Panc1 (cell line): ENCODE data around the gene NCAPD3. TPM values are rescaled to one million over a fixed set of nuclear protein-coding genes. Genes with fewer than 3 reads are reported as not detected.

Source experiments
- ATAC-seq: fragments of 200-7000 bp; cut with Tn5 transposase; 2 replicates; pipeline ENCODE4 v1.9.1; 2020; ENCODE audit warnings: mild to moderate bottlenecking, moderate library complexity
- BruUV-seq: library from RNA; stranded (reverse); fragments of 400-500 nt; replicated peaks from 2 replicates; lab custom pipeline; 2021; lab: Mats Ljungman, UMichigan
- CTCF ChIA-PET: fragments of 300-600 bp; sonication (Branson Sonifier 250); formaldehyde crosslinking; loops from one replicate; lab custom pipeline; 2022; ENCODE audit warnings: antibody characterized with exemption; lab: Charles Lee
- POLR2A ChIA-PET: fragments of 300-600 bp; sonication (Branson Sonifier 250); formaldehyde crosslinking; loops from one replicate; lab custom pipeline; 2022; ENCODE audit warnings: antibody characterized with exemption; lab: Charles Lee
- DNase-seq: peaks from one replicate; pipeline ENCODE4 v3.0.0-alpha.2; 2010; ENCODE audit warnings: low read depth, low spot score
- H3K27ac ChIP-seq: 2 replicates; pipeline ENCODE4 v1.5.1; 2011; ENCODE audit warnings: mild to moderate bottlenecking, low read length, inconsistent platforms
- H3K27me3 ChIP-seq: fragments of 200-500 bp; sonication (Bioruptor generic); 2 replicates; pipeline ENCODE4 v1.6.0; 2014; ENCODE audit warnings: low read length, inconsistent platforms; ENCODE audit not compliant: control insufficient read depth, insufficient read depth
- H3K36me3 ChIP-seq: fragments of 200-500 bp; sonication (Bioruptor generic); 2 replicates; pipeline ENCODE4 v1.5.1; 2014; ENCODE audit warnings: inconsistent platforms, mild to moderate bottlenecking, low read length, moderate library complexity; ENCODE audit not compliant: control insufficient read depth, insufficient read depth
- H3K4me1 ChIP-seq: 2 replicates; pipeline ENCODE4 v1.5.1; 2011; ENCODE audit warnings: inconsistent platforms, mild to moderate bottlenecking, low read length, moderate library complexity; ENCODE audit not compliant: control insufficient read depth, insufficient read depth
- H3K4me3 ChIP-seq, 2 experiments: 2 replicates each; pipeline ENCODE4 v1.5.1; 2011 to 2012; ENCODE audit warnings: low read depth in 2 of 2, low read length in 2 of 2, mild to moderate bottlenecking in 2 of 2, inconsistent platforms in 1 of 2, moderate library complexity in 1 of 2
- H3K9me3 ChIP-seq: fragments of 200-500 bp; sonication (Bioruptor generic); 2 replicates; pipeline ENCODE4 v1.5.1; 2014; ENCODE audit warnings: low read depth, mild to moderate bottlenecking, inconsistent platforms, low read length, moderate library complexity; ENCODE audit not compliant: control insufficient read depth, insufficient read depth
- POLR2AphosphoS5 ChIP-seq: IDR thresholded peaks from 2 replicates; pipeline ENCODE4 v1.6.1; 2012; ENCODE audit warnings: mild to moderate bottlenecking, low read depth, low read length, moderate library complexity
- SIN3A ChIP-seq: IDR thresholded peaks from 2 replicates; pipeline ENCODE4 v1.6.1; 2012; ENCODE audit warnings: low read depth, mild to moderate bottlenecking, low read length, moderate library complexity, borderline replicate concordance; ENCODE audit not compliant: insufficient read depth
- TCF7L2 ChIP-seq: IDR thresholded peaks from 2 replicates; pipeline ENCODE4 v1.6.1; 2011; ENCODE audit warnings: mild to moderate bottlenecking, low read depth, low read length, inconsistent platforms
- in situ Hi-C: cut with HindIII; loops from 2 replicates; pipeline ENCODE4 v1.10.0; 2016; ENCODE audit warnings: low sequenced_read_pairs, low pct_unique_long_range_greater_than_20kb
- intact Hi-C: fragments of 100-400 bp; cut with micrococcal nuclease; formaldehyde crosslinking; loops from one replicate; pipeline ENCODE4 v1.10.0; 2022; ENCODE audit not compliant: unreplicated experiment
- total RNA-seq: library from RNA; stranded (reverse); gene quantifications from one replicate; pipeline ENCODE4 v1.2.1, GENCODE V29; 2021; ENCODE audit not compliant: unreplicated experiment
- TF ChIP-seq, protein P1 (sequence below): fragments of 450-650 bp; IDR thresholded peaks from 2 replicates; pipeline ENCODE4 v1.5.1; 2017; ENCODE audit warnings: mild to moderate bottlenecking
- TF ChIP-seq, protein P2 (sequence below), 2 experiments: IDR thresholded peaks; 2 replicates each; pipeline ENCODE4 v1.6.1; 2011 to 2012; ENCODE audit warnings: low read depth in 2 of 2, control low read depth in 1 of 2, low read length in 1 of 2, mild to moderate bottlenecking in 1 of 2, moderate library complexity in 1 of 2; ENCODE audit not compliant: insufficient read depth in 1 of 2

The NCAPD3 gene
- total RNA-seq, 1 experiment from 2014 or later = 75.9 TPM

DNA sequence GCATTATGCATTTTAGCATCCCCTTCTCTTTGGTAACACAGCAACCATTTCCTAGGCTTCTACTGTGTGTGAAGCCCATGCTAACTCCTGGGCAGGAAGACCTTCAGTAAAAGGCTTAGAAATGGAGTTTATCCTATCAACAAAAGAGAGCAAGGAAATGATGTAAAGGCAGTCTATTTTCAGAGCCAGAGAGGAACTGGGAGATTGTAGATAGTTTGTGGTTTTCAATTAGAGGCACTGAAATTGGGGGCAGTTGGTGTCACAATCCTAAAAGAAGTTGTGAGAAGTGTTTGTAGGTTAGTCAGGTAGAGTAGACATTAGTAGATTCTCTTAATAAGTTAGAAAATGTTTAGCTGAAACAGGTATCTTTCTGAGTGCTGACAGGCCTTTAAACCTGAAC lies 36.7 kb upstream of the NCAPD3 start:
- Histone ChIP-seq H3K4me3 (no peak overlapping the region), H3K9me3 (no peaks in the 10 kb centered on the region), H3K27ac (no peak overlapping the region), H3K36me3 (peaks cover 3% of the 10 kb centered on the region; the same call in 1 of the 2 replicates), H3K4me1 (no peaks in the 10 kb centered on the region), H3K27me3 (no peaks in the 10 kb centered on the region)
- ChIA-PET POLR2A (no interaction called here), CTCF (no interaction called here)
- DNase-seq (no peak), ATAC-seq (no peak)
- TF ChIP-seq, protein P1, sequence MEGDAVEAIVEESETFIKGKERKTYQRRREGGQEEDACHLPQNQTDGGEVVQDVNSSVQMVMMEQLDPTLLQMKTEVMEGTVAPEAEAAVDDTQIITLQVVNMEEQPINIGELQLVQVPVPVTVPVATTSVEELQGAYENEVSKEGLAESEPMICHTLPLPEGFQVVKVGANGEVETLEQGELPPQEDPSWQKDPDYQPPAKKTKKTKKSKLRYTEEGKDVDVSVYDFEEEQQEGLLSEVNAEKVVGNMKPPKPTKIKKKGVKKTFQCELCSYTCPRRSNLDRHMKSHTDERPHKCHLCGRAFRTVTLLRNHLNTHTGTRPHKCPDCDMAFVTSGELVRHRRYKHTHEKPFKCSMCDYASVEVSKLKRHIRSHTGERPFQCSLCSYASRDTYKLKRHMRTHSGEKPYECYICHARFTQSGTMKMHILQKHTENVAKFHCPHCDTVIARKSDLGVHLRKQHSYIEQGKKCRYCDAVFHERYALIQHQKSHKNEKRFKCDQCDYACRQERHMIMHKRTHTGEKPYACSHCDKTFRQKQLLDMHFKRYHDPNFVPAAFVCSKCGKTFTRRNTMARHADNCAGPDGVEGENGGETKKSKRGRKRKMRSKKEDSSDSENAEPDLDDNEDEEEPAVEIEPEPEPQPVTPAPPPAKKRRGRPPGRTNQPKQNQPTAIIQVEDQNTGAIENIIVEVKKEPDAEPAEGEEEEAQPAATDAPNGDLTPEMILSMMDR = no peak
- TF ChIP-seq TCF7L2 = no peak
- no peak for TF ChIP-seq SIN3A
- in situ Hi-C loops = no loop called here
- no TSS peak for BruUV-seq
- intact Hi-C loops = no loop called here

DNA sequence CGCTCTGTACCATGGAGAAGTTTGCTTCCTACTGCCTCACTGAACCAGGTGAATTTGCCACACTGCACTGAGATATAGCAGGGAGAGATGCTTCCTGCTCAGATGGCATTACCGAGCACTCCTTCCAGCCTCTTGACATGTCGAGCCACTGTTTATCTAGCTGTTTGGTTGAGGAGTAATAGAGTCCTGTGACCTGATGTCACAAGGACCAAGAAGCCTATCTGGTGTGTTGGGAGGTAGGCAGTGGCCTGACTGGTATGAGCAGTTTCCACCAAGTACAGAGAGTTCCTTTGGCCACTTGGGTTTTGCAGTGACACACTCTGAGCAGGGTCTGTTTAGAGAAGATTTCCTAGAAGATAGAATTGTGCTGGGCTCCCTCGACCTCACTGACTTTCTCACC lies 34.8 kb upstream of the NCAPD3 start:
- H3K27me3 ChIP-seq = no peaks in the 10 kb centered on the region
- DNase-seq = no peak
- peaks cover 8% of the 10 kb centered on the region for H3K4me1 ChIP-seq
- H3K27ac ChIP-seq = no peak overlapping the region
- ChIA-PET CTCF (no interaction called here), POLR2A (no interaction called here)
- no peaks in the 10 kb centered on the region for H3K9me3 ChIP-seq
- peaks cover 3% of the 10 kb centered on the region; the same call in 1 of the 2 replicates for H3K36me3 ChIP-seq
- TF ChIP-seq TCF7L2 (no peak), POLR2AphosphoS5 (no peak), SIN3A (no peak)
- TF ChIP-seq, protein P1 = no peak
- TF ChIP-seq, protein P2, sequence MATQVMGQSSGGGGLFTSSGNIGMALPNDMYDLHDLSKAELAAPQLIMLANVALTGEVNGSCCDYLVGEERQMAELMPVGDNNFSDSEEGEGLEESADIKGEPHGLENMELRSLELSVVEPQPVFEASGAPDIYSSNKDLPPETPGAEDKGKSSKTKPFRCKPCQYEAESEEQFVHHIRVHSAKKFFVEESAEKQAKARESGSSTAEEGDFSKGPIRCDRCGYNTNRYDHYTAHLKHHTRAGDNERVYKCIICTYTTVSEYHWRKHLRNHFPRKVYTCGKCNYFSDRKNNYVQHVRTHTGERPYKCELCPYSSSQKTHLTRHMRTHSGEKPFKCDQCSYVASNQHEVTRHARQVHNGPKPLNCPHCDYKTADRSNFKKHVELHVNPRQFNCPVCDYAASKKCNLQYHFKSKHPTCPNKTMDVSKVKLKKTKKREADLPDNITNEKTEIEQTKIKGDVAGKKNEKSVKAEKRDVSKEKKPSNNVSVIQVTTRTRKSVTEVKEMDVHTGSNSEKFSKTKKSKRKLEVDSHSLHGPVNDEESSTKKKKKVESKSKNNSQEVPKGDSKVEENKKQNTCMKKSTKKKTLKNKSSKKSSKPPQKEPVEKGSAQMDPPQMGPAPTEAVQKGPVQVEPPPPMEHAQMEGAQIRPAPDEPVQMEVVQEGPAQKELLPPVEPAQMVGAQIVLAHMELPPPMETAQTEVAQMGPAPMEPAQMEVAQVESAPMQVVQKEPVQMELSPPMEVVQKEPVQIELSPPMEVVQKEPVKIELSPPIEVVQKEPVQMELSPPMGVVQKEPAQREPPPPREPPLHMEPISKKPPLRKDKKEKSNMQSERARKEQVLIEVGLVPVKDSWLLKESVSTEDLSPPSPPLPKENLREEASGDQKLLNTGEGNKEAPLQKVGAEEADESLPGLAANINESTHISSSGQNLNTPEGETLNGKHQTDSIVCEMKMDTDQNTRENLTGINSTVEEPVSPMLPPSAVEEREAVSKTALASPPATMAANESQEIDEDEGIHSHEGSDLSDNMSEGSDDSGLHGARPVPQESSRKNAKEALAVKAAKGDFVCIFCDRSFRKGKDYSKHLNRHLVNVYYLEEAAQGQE (IDR thresholded peaks at IDR 0.05; ENCODE audit: insufficient read depth in 1 of 2, low read depth in 2 of 2, low read length in 1 of 2) = no peak
- no peak for ATAC-seq
- H3K4me3 ChIP-seq = no peak overlapping the region
- intact Hi-C loops (no loop called here), in situ Hi-C loops (no loop called here)
- BruUV-seq = no TSS peak
